Gastroesophageal sphincter (tissue), 4 donors: ENCODE data around the gene OR8D4. TPM values are rescaled to one million over a fixed set of nuclear protein-coding genes. Genes with fewer than 3 reads are reported as not detected.
"Not testable (repeated sequence)": the region's sequence is repeated elsewhere in the genome, so short reads cannot be mapped to it uniquely, and the experiment has no call there.

Experiments
- ATAC-seq: fragments of 150-250 bp; one replicate; pipeline ENCODE4 v1.9.1; 2016; ENCODE audit warnings: mild to moderate bottlenecking, moderate library complexity
- H3K27ac ChIP-seq, 4 donors: fragments of 200-600 bp; sonication (generic) in 3 of 4; 1 replicate in 3 of 4; 2 replicates in 1 of 4; pipeline ENCODE4 v1.5.1; 2016 to 2019
- H3K27me3 ChIP-seq: fragments of 200-600 bp; sonication (generic); one replicate; pipeline ENCODE4 v1.5.1; 2019
- H3K36me3 ChIP-seq, 2 donors: fragments of 200-600 bp; sonication (generic); one replicate each; pipeline ENCODE4 v1.5.1; 2019; ENCODE audit warnings: control low read depth in 1 of 2
- H3K4me1 ChIP-seq, 3 donors: fragments of 200-600 bp; sonication (generic); 1 replicate in 2 of 3; 2 replicates in 1 of 3; pipeline ENCODE4 v1.5.1; 2016 to 2019; ENCODE audit warnings: control low read depth in 2 of 3
- H3K4me3 ChIP-seq, 2 donors: fragments of 200-600 bp; sonication (generic); one replicate each; pipeline ENCODE4 v1.5.1; 2019; ENCODE audit warnings: mild to moderate bottlenecking in 1 of 2, moderate library complexity in 1 of 2
- H3K9me3 ChIP-seq, 3 donors: fragments of 200-600 bp; sonication (generic); one replicate each; pipeline ENCODE4 v1.5.1; 2017 to 2019; ENCODE audit warnings: control low read depth in 2 of 3
- CTCF ChIP-seq, 4 experiments: fragments of 200-600 bp in 2 of 4; fragments of 450-650 bp in 2 of 4; sonication (generic) in 1 of 4; IDR thresholded peaks; one replicate each; pipeline ENCODE4 v1.5.1; 2017 to 2019; ENCODE audit warnings: antibody characterized with exemption in 4 of 4, mild to moderate bottlenecking in 2 of 4, moderate library complexity in 2 of 4
- EP300 ChIP-seq: sonication (generic); formaldehyde crosslinking; IDR thresholded peaks from one replicate; pipeline ENCODE4 v1.6.1; 2017; ENCODE audit warnings: antibody characterized with exemption, mild to moderate bottlenecking
- POLR2A ChIP-seq, 2 donors: fragments of 450-650 bp; IDR thresholded peaks; one replicate each; pipeline ENCODE4 v1.6.1; 2017; ENCODE audit warnings: antibody characterized with exemption in 2 of 2, mild to moderate bottlenecking in 2 of 2, moderate library complexity in 1 of 2
- POLR2AphosphoS5 ChIP-seq: sonication (generic); formaldehyde crosslinking; IDR thresholded peaks from one replicate; pipeline ENCODE4 v1.6.1; 2017; ENCODE audit warnings: antibody characterized with exemption
- WGBS, 2 donors: methylation state at CpG; one replicate each; pipeline ENCODE4 v1.1.5; 2018; ENCODE audit warnings: low coverage in 1 of 2; 5-methylcytosine and 5-hydroxymethylcytosine counted together
- total RNA-seq, 4 donors: library from RNA; depleted of rRNA; stranded (reverse); fragments of >200 nt; gene quantifications; one replicate each; pipeline ENCODE4 v1.1.0, GENCODE V29; 2016

Gene OR8D4
- total RNA-seq, result not detected

- no peak within 1 kb of the TSS for H3K27ac ChIP-seq
- TF ChIP-seq POLR2AphosphoS5 (no peak), POLR2A (IDR thresholded peaks at IDR 0.05) (no peak), EP300 (no peak), CTCF (IDR thresholded peaks at IDR 0.05) (no peak)
- H3K36me3 ChIP-seq, result no peaks in the 10 kb centered on the region
- ATAC-seq, result no peak
- no peaks in the 10 kb centered on the region for H3K4me1 ChIP-seq
- no peaks in the 10 kb centered on the region for H3K9me3 ChIP-seq
- H3K27me3 ChIP-seq, result no peaks in the 10 kb centered on the region
- no peak within 1 kb of the TSS for H3K4me3 ChIP-seq
- WGBS, 2 donors, result 90 to 100% methylated on average over 1 of the region's 1 CpG
Measured at GRCh38 chr11:123901867-123902266, at the start of gene OR8D4. OR8D4 (plus strand) TSS chr11:123902167; CDS start chr11:123906432, 4,265 bp downstream.

DNA sequence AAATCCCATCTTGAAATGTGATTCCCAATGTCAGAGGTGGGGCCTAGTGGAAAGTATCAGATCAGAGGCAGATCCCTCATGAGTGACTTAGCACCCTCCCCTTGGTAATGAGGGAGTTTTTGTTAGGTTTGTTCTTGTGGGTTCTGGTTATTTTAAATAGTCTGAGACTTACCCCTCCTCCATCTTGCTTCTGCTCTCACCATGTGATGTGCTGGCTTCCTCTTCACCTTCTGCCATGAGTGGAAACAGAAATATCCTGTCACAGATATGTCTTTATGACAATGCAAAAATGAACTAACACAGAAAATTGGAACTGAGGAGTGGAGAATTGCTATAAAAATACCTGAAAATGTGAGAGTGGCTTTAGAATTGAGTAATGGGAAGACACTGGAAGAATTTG lies 49.6 kb upstream of the OR8D4 start:
- no peak overlapping the region for H3K4me3 ChIP-seq
- no peaks in the 10 kb centered on the region for H3K4me1 ChIP-seq
- TF ChIP-seq EP300 (no peak), CTCF (IDR thresholded peaks at IDR 0.05) (no peak), POLR2AphosphoS5 (no peak), POLR2A (IDR thresholded peaks at IDR 0.05) (no peak)
- H3K27ac ChIP-seq, result no peak overlapping the region
- peaks cover 8% of the 10 kb centered on the region for H3K27me3 ChIP-seq
- ATAC-seq, result no peak
- no peaks in the 10 kb centered on the region for H3K9me3 ChIP-seq
- no peaks in the 10 kb centered on the region for H3K36me3 ChIP-seq

DNA sequence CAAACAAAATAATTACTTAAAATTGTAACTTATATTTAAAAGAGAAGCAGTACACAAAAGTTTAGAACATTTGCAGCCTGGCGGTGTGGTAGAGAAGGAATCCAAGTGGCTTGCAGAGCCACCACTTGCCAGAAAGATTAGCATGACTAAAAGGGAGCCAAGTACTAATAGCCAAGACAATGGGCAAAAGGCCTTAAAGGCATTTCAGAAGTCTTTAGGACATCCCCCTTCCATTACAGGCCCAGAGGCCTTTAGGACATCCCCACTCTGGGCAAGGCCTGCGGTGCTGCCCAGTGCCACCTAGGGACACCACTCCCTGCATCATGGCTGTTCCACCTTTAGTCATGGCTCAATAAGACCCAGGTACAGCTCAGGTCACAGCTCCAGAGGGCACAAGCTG lies 48.9 kb upstream of the OR8D4 start:
- Histone ChIP-seq H3K27ac (no peak overlapping the region), H3K27me3 (peaks cover 8% of the 10 kb centered on the region), H3K4me1 (no peaks in the 10 kb centered on the region), H3K9me3 (no peaks in the 10 kb centered on the region), H3K4me3 (no peak overlapping the region), H3K36me3 (no peaks in the 10 kb centered on the region)
- ATAC-seq, result no peak
- TF ChIP-seq POLR2A (IDR thresholded peaks at IDR 0.05) (no peak), CTCF (IDR thresholded peaks at IDR 0.05) (no peak), EP300 (no peak), POLR2AphosphoS5 (no peak)
- WGBS, 2 donors, result 89 to 96% methylated on average over 2 of the region's 2 CpGs

DNA sequence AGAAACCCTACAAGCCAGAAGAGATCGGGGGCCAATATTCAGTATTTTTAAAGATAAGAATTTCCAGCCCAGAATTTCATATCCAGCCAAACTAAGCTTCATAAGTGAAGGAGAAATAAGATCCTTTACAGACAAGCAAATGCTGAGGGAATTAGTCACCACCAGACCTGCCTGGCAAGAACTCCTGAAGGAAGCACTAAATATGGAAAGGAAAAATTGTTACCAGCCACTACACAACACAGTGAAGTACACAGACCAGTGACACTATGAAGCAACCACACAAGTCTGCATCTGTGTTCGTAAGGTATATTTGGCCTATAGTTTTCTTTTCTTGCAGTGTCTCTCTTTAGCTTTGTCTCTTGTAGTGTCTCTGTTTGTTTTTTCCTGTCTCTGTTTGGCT lies 45.5 kb upstream of the OR8D4 start:
- TF ChIP-seq POLR2AphosphoS5, result no peak
- Histone ChIP-seq H3K27me3 (peaks cover 5% of the 10 kb centered on the region), H3K9me3 (no peaks in the 10 kb centered on the region), H3K36me3 (no peaks in the 10 kb centered on the region), H3K27ac (no peak overlapping the region), H3K4me3 (no peak overlapping the region), H3K4me1 (no peaks in the 10 kb centered on the region)
- ATAC-seq, result no peak
- WGBS, 2 donors, result 83 to 100% methylated on average over 2 of the region's 2 CpGs

GRCh38 chr11:123859731-123860130 lies 42.2 kb upstream of the OR8D4 start:
- Histone ChIP-seq H3K27me3 (no peaks in the 10 kb centered on the region), H3K36me3 (no peaks in the 10 kb centered on the region), H3K9me3 (no peaks in the 10 kb centered on the region), H3K4me1 (no peaks in the 10 kb centered on the region), H3K4me3 (no peak overlapping the region), H3K27ac (no peak overlapping the region)
- TF ChIP-seq CTCF (IDR thresholded peaks at IDR 0.05), result no peak
- no peak for TF ChIP-seq EP300
- TF ChIP-seq POLR2AphosphoS5, result no peak
- TF ChIP-seq POLR2A (IDR thresholded peaks at IDR 0.05), result no peak
- 16 to 23% methylated on average over 2 of the region's 2 CpGs for whole genome bisulfite sequencing, 2 donors
- ATAC-seq, result no peak

DNA sequence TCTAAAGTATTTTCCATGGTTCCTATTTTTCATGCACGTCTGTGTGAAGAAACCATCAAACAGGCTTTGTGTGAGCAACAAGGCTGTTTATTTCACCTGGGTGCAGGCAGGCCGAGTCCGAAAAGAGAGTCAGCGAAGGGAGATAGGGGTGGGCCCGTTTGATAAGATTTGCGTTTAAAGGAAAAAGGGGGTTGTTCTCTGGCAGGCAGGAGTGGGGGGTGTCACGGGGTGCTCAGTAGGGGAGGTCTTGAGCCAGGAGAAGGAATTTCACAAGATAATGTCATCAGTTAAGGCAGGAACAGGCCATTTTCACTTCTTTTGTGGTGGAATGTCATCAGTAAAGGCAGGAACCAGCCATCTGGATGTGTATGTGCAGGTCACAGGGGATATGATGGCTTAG lies 36.7 kb upstream of the OR8D4 start:
- H3K27ac ChIP-seq, H3K27me3 ChIP-seq, H3K4me3 ChIP-seq, H3K9me3 ChIP-seq, ATAC-seq, H3K4me1 ChIP-seq, H3K36me3 ChIP-seq: not testable (repeated sequence)
- 14 to 20% methylated on average over 1 to 6 of the region's 7 CpGs for WGBS, 2 donors

GRCh38 chr11:123867795-123868194 lies 34.2 kb upstream of the OR8D4 start:
- not testable (repeated sequence) for H3K27ac ChIP-seq, H3K36me3 ChIP-seq, H3K4me3 ChIP-seq, H3K27me3 ChIP-seq, H3K4me1 ChIP-seq, H3K9me3 ChIP-seq, ATAC-seq
- 57 to 66% methylated on average over 9 of the region's 9 CpGs for WGBS, 2 donors
